GM23338 (cell line): ENCODE results near the gene DEFB131A. TPM values are rescaled to one million over a fixed set of nuclear protein-coding genes. Genes with fewer than 3 reads are reported as not detected.
"Not testable (repeated sequence)": the region's sequence is repeated elsewhere in the genome, so short reads cannot be mapped to it uniquely, and the experiment has no call there.

Source experiments
- ATAC-seq: fragments of 200-7000 bp; cut with Tn5 transposase; 3 replicates; pipeline ENCODE4 v1.9.1; 2020
- DNase-seq: peaks from one replicate; pipeline ENCODE4 v3.0.0-alpha.2; 2015; ENCODE audit warnings: low spot score
- H2AFZ ChIP-seq: fragments of 200-600 bp; sonication (generic); 2 replicates; pipeline ENCODE4 v1.8.0; 2016; ENCODE audit warnings: antibody characterized with exemption, mild to moderate bottlenecking, moderate library complexity
- H3F3A ChIP-seq: fragments of 200-600 bp; sonication (generic); replicated peaks from 2 replicates; pipeline ENCODE4 v1.8.0; 2017; ENCODE audit warnings: antibody characterized with exemption, mixed run types, low read depth
- H3K27ac ChIP-seq: fragments of 200-600 bp; sonication (generic); 2 replicates; pipeline ENCODE4 v1.6.1; 2016; ENCODE audit warnings: low read depth
- H3K27me3 ChIP-seq: fragments of 200-600 bp; sonication (generic); 2 replicates; pipeline ENCODE4 v1.8.0; 2016; ENCODE audit warnings: mild to moderate bottlenecking, mixed run types, moderate library complexity; ENCODE audit not compliant: insufficient read depth
- H3K36me3 ChIP-seq: fragments of 200-600 bp; sonication (generic); 2 replicates; pipeline ENCODE4 v1.8.0; 2016; ENCODE audit warnings: mild to moderate bottlenecking; ENCODE audit not compliant: insufficient read depth
- H3K4me1 ChIP-seq: fragments of 200-600 bp; sonication (generic); 2 replicates; pipeline ENCODE4 v1.8.0; 2016; ENCODE audit warnings: mild to moderate bottlenecking, moderate library complexity; ENCODE audit not compliant: insufficient read depth
- H3K4me2 ChIP-seq: fragments of 200-600 bp; sonication (generic); 2 replicates; pipeline ENCODE4 v1.7.1; 2017; ENCODE audit warnings: mixed run types
- H3K4me3 ChIP-seq: fragments of 200-600 bp; sonication (generic); 2 replicates; pipeline ENCODE4 v1.6.1; 2016; ENCODE audit warnings: mixed run types
- H3K79me2 ChIP-seq: fragments of 200-600 bp; sonication (generic); replicated peaks from 2 replicates; pipeline ENCODE4 v1.8.0; 2017; ENCODE audit warnings: mild to moderate bottlenecking; ENCODE audit not compliant: insufficient read depth
- H3K9me2 ChIP-seq: fragments of 200-600 bp; sonication (generic); 2 replicates; pipeline ENCODE4 v1.8.0; 2017; ENCODE audit not compliant: insufficient read depth
- H4K20me1 ChIP-seq: fragments of 200-600 bp; sonication (generic); replicated peaks from 2 replicates; pipeline ENCODE4 v1.8.0; 2017; ENCODE audit warnings: mild to moderate bottlenecking; ENCODE audit not compliant: insufficient read depth
- H3K27ac Mint-ChIP-seq: 2 replicates; pipeline ENCODE4 v1.8.0; 2020; ENCODE audit warnings: inconsistent platforms, mild to moderate bottlenecking, moderate library complexity, mixed read lengths
- H3K27me3 Mint-ChIP-seq: 3 replicates; pipeline ENCODE4 v1.8.0; 2022; ENCODE audit warnings: low read depth, mild to moderate bottlenecking, moderate library complexity, mixed read lengths, inconsistent platforms; ENCODE audit not compliant: insufficient read depth, poor library complexity
- H3K36me3 Mint-ChIP-seq: 3 replicates; pipeline ENCODE4 v1.8.0; 2021; ENCODE audit warnings: low read depth, mild to moderate bottlenecking, inconsistent platforms, moderate library complexity, mixed read lengths
- H3K4me1 Mint-ChIP-seq: 3 replicates; pipeline ENCODE4 v1.8.0; 2020; ENCODE audit warnings: mild to moderate bottlenecking, inconsistent platforms, mixed read lengths
- H3K4me3 Mint-ChIP-seq: 3 replicates; pipeline ENCODE4 v1.8.0; 2021; ENCODE audit warnings: moderate library complexity, mild to moderate bottlenecking, inconsistent platforms, mixed read lengths
- H3K9me3 Mint-ChIP-seq: 3 replicates; pipeline ENCODE4 v1.8.0; 2020; ENCODE audit warnings: moderate library complexity, mild to moderate bottlenecking, inconsistent platforms, mixed read lengths
- POLR2AphosphoS5 ChIP-seq: IDR thresholded peaks from 2 replicates; pipeline ENCODE4 v1.6.1; 2016; ENCODE audit warnings: antibody characterized with exemption, low read depth
- polyA plus RNA-seq: library from polyadenylated mRNA; unstranded; fragments of >200 nt; fragmentation: Nextera tagmentation; extraction: Ambion mirVana; gene quantifications from 2 replicates; pipeline ENCODE4 v1.2.1, GENCODE V29; 2016
- small RNA-seq: library from RNA; depleted of rRNA; stranded (forward); fragments of <200 nt; gene quantifications from one replicate; pipeline ENCODE3, GENCODE V24; 2014; ENCODE audit warnings: low replicate concordance
- total RNA-seq: library from RNA; depleted of rRNA; stranded (reverse); fragments of >200 nt; shearing (Covaris generic); gene quantifications from 2 replicates; pipeline ENCODE4 v1.2.3, GENCODE V29; 2014; rRNA removed

The DEFB131A gene
- total and polyA plus RNA-seq, 2 experiments from 2014 or later, result not detected

DNA sequence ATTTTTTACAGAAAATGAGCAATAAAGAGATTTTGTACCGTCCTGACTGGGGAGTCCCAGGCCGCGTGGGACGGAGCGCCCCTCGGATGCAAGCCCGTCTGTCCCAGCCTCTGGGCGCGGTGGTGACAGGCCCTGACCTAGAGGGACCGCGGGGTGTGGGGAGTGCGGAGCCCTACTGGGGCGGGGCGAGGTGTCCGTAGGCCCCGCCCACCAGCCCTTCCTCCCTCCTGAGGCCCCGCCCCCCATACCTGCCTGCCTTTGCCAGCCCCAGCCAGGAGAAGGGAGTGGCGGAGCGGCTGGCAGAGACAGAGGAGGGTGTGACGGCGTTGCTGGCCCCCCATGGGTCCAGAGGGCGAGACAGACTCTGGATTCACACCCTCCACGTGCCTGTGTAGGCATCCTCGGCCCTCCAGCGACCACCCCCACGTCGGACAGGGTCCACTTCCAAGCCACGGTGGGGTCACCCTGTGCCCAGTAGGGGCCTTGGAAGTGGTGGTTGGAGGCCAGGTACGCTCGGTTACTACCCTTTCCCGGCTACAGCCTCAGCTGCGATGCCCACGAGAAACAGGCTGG, 54.3 kb downstream of the DEFB131A start:
- ATAC-seq (peak; percentile 87), DNase-seq (peak; percentile 73)
- peak overlapping the region; percentile 82 for H3K4me3 Mint-ChIP-seq
- H3K9me3 Mint-ChIP-seq, H2AFZ ChIP-seq, H3F3A ChIP-seq, H3K36me3 ChIP-seq, H3K9me2 ChIP-seq, H3K4me1 Mint-ChIP-seq, H4K20me1 ChIP-seq, H3K4me1 ChIP-seq, H3K27ac ChIP-seq, H3K79me2 ChIP-seq, H3K27ac Mint-ChIP-seq, H3K36me3 Mint-ChIP-seq: not testable (repeated sequence)
- H3K27me3 ChIP-seq, result peaks cover 13% of the 10 kb centered on the region; the same call in 1 of the 2 replicates
- TF ChIP-seq POLR2AphosphoS5, result peak; percentile 56
- peaks cover 12% of the 10 kb centered on the region for H3K27me3 Mint-ChIP-seq
- H3K4me3 ChIP-seq, result peak overlapping the region; percentile 62
- H3K4me2 ChIP-seq, result peak overlapping the region; percentile 79

DNA sequence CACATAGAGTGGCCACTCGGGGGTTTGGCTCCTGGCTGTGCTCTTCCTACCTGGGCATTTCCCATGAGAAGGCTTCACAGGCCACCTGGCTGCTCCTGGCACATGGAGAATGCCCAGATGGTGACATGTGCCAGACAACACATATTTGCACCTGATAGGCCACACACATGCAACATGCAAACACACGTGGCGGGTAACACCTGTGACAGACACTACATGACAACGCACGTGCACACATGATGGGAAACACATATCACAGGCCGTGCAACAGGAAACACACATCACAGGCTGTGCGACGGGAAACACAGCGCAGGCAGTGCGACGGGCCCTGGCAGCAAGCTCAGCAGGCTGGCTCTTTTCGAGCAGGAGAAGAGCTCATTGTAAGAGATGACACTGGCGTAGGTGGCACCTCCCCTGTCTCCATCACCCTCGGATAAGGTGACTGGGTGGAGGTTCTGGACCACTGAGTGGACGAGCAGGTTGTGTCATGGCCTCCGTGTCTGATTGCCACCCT, 55.8 kb downstream of the DEFB131A start:
- ATAC-seq, H4K20me1 ChIP-seq, H3K36me3 Mint-ChIP-seq, H3K9me3 Mint-ChIP-seq, DNase-seq, H2AFZ ChIP-seq, H3K4me3 Mint-ChIP-seq, H3F3A ChIP-seq, H3K79me2 ChIP-seq, H3K4me3 ChIP-seq, H3K4me1 ChIP-seq, H3K27ac Mint-ChIP-seq, H3K4me1 Mint-ChIP-seq, H3K4me2 ChIP-seq, H3K36me3 ChIP-seq, H3K27ac ChIP-seq, H3K9me2 ChIP-seq: not testable (repeated sequence)
- peaks cover 13% of the 10 kb centered on the region; the same call in 1 of the 2 replicates for H3K27me3 ChIP-seq
- peaks cover 12% of the 10 kb centered on the region for H3K27me3 Mint-ChIP-seq

Small RNAs within 50 kb of the gene (small RNA-seq; reads per million reads assigned to genes)
- not detected for gene RNA5SP153

Other genes starting within 250 kb of the DEFB131A start
- gene USP17L10, start 233.8 kb upstream of the DEFB131A start, total RNA-seq, result not detected in 2 replicates
- gene USP17L10, start 233.8 kb upstream of the DEFB131A start, polyA plus RNA-seq, result not detected in 2 replicates
- gene USP17L11, start 229.0 kb upstream of the DEFB131A start, total RNA-seq, result not detected in 2 replicates
- gene USP17L11, start 229.0 kb upstream of the DEFB131A start, polyA plus RNA-seq, result not detected in 2 replicates
- gene USP17L12, start 224.3 kb upstream of the DEFB131A start, total RNA-seq, result not detected in 2 replicates
- not detected in 2 replicates for gene USP17L12, start 224.3 kb upstream of the DEFB131A start, polyA plus RNA-seq
- not detected in 2 replicates for gene USP17L13, start 219.5 kb upstream of the DEFB131A start, total RNA-seq
- gene USP17L13, start 219.5 kb upstream of the DEFB131A start, polyA plus RNA-seq, result not detected in 2 replicates
- gene USP17L15, start 210.0 kb upstream of the DEFB131A start, total RNA-seq, result not detected in 2 replicates
- 0.17 TPM in 1 of 2 replicates, not detected in the other for gene USP17L15, start 210.0 kb upstream of the DEFB131A start, polyA plus RNA-seq
- not detected in 2 replicates for gene USP17L17, start 200.5 kb upstream of the DEFB131A start, total RNA-seq
- not detected in 2 replicates for gene USP17L17, start 200.5 kb upstream of the DEFB131A start, polyA plus RNA-seq
- not detected in 2 replicates for gene USP17L18, start 195.8 kb upstream of the DEFB131A start, total RNA-seq
- gene USP17L18, start 195.8 kb upstream of the DEFB131A start, polyA plus RNA-seq, result not detected in 2 replicates
- not detected in 2 replicates for gene USP17L19, start 191.0 kb upstream of the DEFB131A start, total RNA-seq
- not detected in 2 replicates for gene USP17L19, start 191.0 kb upstream of the DEFB131A start, polyA plus RNA-seq
- gene USP17L20, start 186.3 kb upstream of the DEFB131A start, total RNA-seq, result not detected in 2 replicates
- gene USP17L20, start 186.3 kb upstream of the DEFB131A start, polyA plus RNA-seq, result not detected in 2 replicates
- gene USP17L21, start 181.5 kb upstream of the DEFB131A start, total RNA-seq, result not detected in 2 replicates
- not detected in 2 replicates for gene USP17L21, start 181.5 kb upstream of the DEFB131A start, polyA plus RNA-seq
- gene USP17L22, start 176.8 kb upstream of the DEFB131A start, total RNA-seq, result not detected in 2 replicates
- not detected in 2 replicates for gene USP17L22, start 176.8 kb upstream of the DEFB131A start, polyA plus RNA-seq
- gene USP17L24, start 119.2 kb upstream of the DEFB131A start, total RNA-seq, result not detected in 2 replicates
- gene USP17L24, start 119.2 kb upstream of the DEFB131A start, polyA plus RNA-seq, result not detected in 2 replicates
- not detected in 2 replicates for gene USP17L25, start 114.5 kb upstream of the DEFB131A start, total RNA-seq
- not detected in 2 replicates for gene USP17L25, start 114.5 kb upstream of the DEFB131A start, polyA plus RNA-seq
- gene USP17L26, start 109.8 kb upstream of the DEFB131A start, total RNA-seq, result not detected in 2 replicates
- gene USP17L26, start 109.8 kb upstream of the DEFB131A start, polyA plus RNA-seq, result not detected in 2 replicates
- not detected in 2 replicates for gene USP17L5, start 105.0 kb upstream of the DEFB131A start, total RNA-seq
- gene USP17L5, start 105.0 kb upstream of the DEFB131A start, polyA plus RNA-seq, result not detected in 2 replicates
- gene USP17L27, start 100.3 kb upstream of the DEFB131A start, total RNA-seq, result not detected in 2 replicates
- gene USP17L27, start 100.3 kb upstream of the DEFB131A start, polyA plus RNA-seq, result not detected in 2 replicates
- gene USP17L28, start 95.5 kb upstream of the DEFB131A start, total RNA-seq, result not detected in 2 replicates
- gene USP17L28, start 95.5 kb upstream of the DEFB131A start, polyA plus RNA-seq, result not detected in 2 replicates
- not detected in 2 replicates for gene USP17L29, start 90.8 kb upstream of the DEFB131A start, total RNA-seq
- not detected in 2 replicates for gene USP17L29, start 90.8 kb upstream of the DEFB131A start, polyA plus RNA-seq
- not detected in 2 replicates for gene USP17L30, start 81.3 kb upstream of the DEFB131A start, total RNA-seq
- gene USP17L30, start 81.3 kb upstream of the DEFB131A start, polyA plus RNA-seq, result not detected in 2 replicates